Neuronal stem cell (in vitro differentiated cells): ENCODE measurements around the gene SOX8.
A peak's percentile ranks its signal among the peaks of the same experiment; 100 is the strongest.

Experiments used
- DNase-seq: peaks from one replicate; pipeline ENCODE4 v3.0.0-alpha.2; 2013; ENCODE audit warnings: low spot score
- H2AFZ ChIP-seq: one replicate; pipeline ENCODE4 v1.6.1; 2013; ENCODE audit warnings: mild to moderate bottlenecking, low read length, inconsistent platforms
- H2AK5ac ChIP-seq: 2 replicates; pipeline ENCODE4 v1.6.1; 2013; ENCODE audit warnings: low read depth, mild to moderate bottlenecking, inconsistent platforms, low read length, moderate library complexity, mixed read lengths
- H2BK120ac ChIP-seq: 2 replicates; pipeline ENCODE4 v1.6.1; 2013; ENCODE audit warnings: low read depth, mild to moderate bottlenecking, inconsistent platforms, low read length, moderate library complexity, mixed read lengths
- H2BK12ac ChIP-seq: one replicate; pipeline ENCODE4 v1.6.1; 2013; ENCODE audit warnings: low read length, inconsistent platforms
- H2BK15ac ChIP-seq: 2 replicates; pipeline ENCODE4 v1.6.1; 2013; ENCODE audit warnings: mild to moderate bottlenecking, low read length, inconsistent platforms, mixed read lengths
- H2BK5ac ChIP-seq: one replicate; pipeline ENCODE4 v1.6.1; 2013; ENCODE audit warnings: inconsistent platforms, mild to moderate bottlenecking, low read length, moderate library complexity
- H3K14ac ChIP-seq: one replicate; pipeline ENCODE4 v1.6.1; 2013; ENCODE audit warnings: low read length, inconsistent platforms
- H3K18ac ChIP-seq: 2 replicates; pipeline ENCODE4 v1.6.1; 2013; ENCODE audit warnings: low read length, inconsistent platforms
- H3K23ac ChIP-seq: 2 replicates; pipeline ENCODE4 v1.6.1; 2013; ENCODE audit warnings: low read depth, mild to moderate bottlenecking, mixed read lengths, low read length, inconsistent platforms; ENCODE audit not compliant: poor library complexity
- H3K27ac ChIP-seq: replicated peaks from 3 replicates; pipeline ENCODE4 v1.5.1; 2013; ENCODE audit warnings: low read length, inconsistent platforms
- H3K27me3 ChIP-seq, 3 experiments: 2 replicates each; pipeline ENCODE4 v1.6.1; 2013; ENCODE audit warnings: low read length in 3 of 3, mild to moderate bottlenecking in 2 of 3, inconsistent platforms in 1 of 3, low read depth in 1 of 3, mixed read lengths in 1 of 3, moderate library complexity in 1 of 3; ENCODE audit not compliant: control insufficient read depth in 3 of 3, insufficient read depth in 3 of 3
- H3K36me3 ChIP-seq, 2 donors: replicated peaks in 1 of 2; 2 replicates each; pipeline ENCODE4 v1.6.1; 2013; ENCODE audit warnings: low read length in 2 of 2; ENCODE audit not compliant: control insufficient read depth in 2 of 2, insufficient read depth in 2 of 2
- H3K4ac ChIP-seq: 2 replicates; pipeline ENCODE4 v1.6.1; 2013; ENCODE audit warnings: inconsistent platforms, mild to moderate bottlenecking, low read length, moderate library complexity
- H3K4me1 ChIP-seq, 2 donors: 1 replicate in 1 of 2; 2 replicates in 1 of 2; pipeline ENCODE4 v1.6.1; 2013; ENCODE audit warnings: low read length in 2 of 2, low read depth in 1 of 2; ENCODE audit not compliant: control insufficient read depth in 2 of 2, insufficient read depth in 1 of 2
- H3K4me2 ChIP-seq: one replicate; pipeline ENCODE4 v1.6.1; 2013; ENCODE audit warnings: mild to moderate bottlenecking, low read length, inconsistent platforms; ENCODE audit not compliant: insufficient read depth, poor library complexity, severe bottlenecking
- H3K4me3 ChIP-seq, 2 donors: 2 replicates each; pipeline ENCODE4 v1.5.1; 2013; ENCODE audit warnings: low read length in 2 of 2, mild to moderate bottlenecking in 2 of 2, inconsistent platforms in 1 of 2, moderate library complexity in 1 of 2
- H3K79me1 ChIP-seq: one replicate; pipeline ENCODE4 v1.6.1; 2013; ENCODE audit warnings: low read depth, mild to moderate bottlenecking, inconsistent platforms, low read length, moderate library complexity
- H3K9ac ChIP-seq: one replicate; pipeline ENCODE4 v1.6.1; 2013; ENCODE audit warnings: mild to moderate bottlenecking, low read depth, low read length, inconsistent platforms; ENCODE audit not compliant: poor library complexity
- H3K9me3 ChIP-seq, 2 donors: replicated peaks in 1 of 2; 2 replicates each; pipeline versions ENCODE3 to v1.6.1; 2013; ENCODE audit warnings: low read length in 2 of 2, mild to moderate bottlenecking in 2 of 2, inconsistent platforms in 1 of 2, low read depth in 1 of 2, mixed read lengths in 1 of 2, moderate library complexity in 1 of 2; ENCODE audit not compliant: control insufficient read depth in 2 of 2, insufficient read depth in 1 of 2
- H4K8ac ChIP-seq: one replicate; pipeline ENCODE4 v1.6.1; 2013; ENCODE audit warnings: low read depth, mild to moderate bottlenecking, inconsistent platforms, low read length, moderate library complexity
- H4K91ac ChIP-seq: one replicate; pipeline ENCODE4 v1.6.1; 2013; ENCODE audit warnings: low read length, low read depth, mild to moderate bottlenecking, inconsistent platforms; ENCODE audit not compliant: poor library complexity
- whole genome bisulfite sequencing, 2 donors: extraction: QIAGEN DNeasy Blood & Tissue Kit; methylation state at CpG; one replicate each; pipeline ENCODE4 v1.1.7; 2013; ENCODE audit warnings: missing lambda C conversion rate in 2 of 2, mixed read lengths in 1 of 2; ENCODE audit not compliant: insufficient read length in 2 of 2, insufficient replicate concordance in 1 of 2; ENCODE audit errors: extremely low coverage in 2 of 2; 5-methylcytosine and 5-hydroxymethylcytosine counted together

SOX8 gene

GRCh38 chr16:1020091-1020399 lies 38.5 kb downstream of the SOX8 start:
- Histone ChIP-seq H2BK5ac (peak overlapping the region; percentile 85), H3K18ac (peak overlapping the region; percentile 97), H4K8ac (no peak overlapping the region), H3K4ac (peak overlapping the region; percentile 53), H2BK120ac (peak overlapping the region; percentile 94), H3K4me1 (peaks cover 12 to 32% of the 10 kb centered on the region in 2 donors), H3K27ac (peak overlapping the region; percentile 85), H3K79me1 (no peaks in the 10 kb centered on the region), H2BK15ac (peak overlapping the region; percentile 65), H3K14ac (no peak overlapping the region), H3K4me2 (no peak overlapping the region), H4K91ac (no peak overlapping the region), H3K9ac (no peak overlapping the region), H2BK12ac (peak overlapping the region; percentile 97), H3K36me3 (no peaks in the 10 kb centered on the region), H2AFZ (peak overlapping the region; percentile 29), H2AK5ac (peak overlapping the region; percentile 97), H3K23ac (peak overlapping the region; percentile 25), H3K27me3 (peaks cover 0 to 34% (median 0%) of the 10 kb centered on the region in 3 experiments), H3K9me3 (peaks cover 0 to 3% of the 10 kb centered on the region in 2 donors), H3K4me3 (no peak overlapping the region)
- DNase-seq = no peak
- no CpG with 5 or more reads among the region's 11 CpGs for WGBS, 2 donors

- Histone ChIP-seq H2BK12ac (peak overlapping the region; percentile 97), H3K27ac (no peak overlapping the region), H3K4ac (no peak overlapping the region), H3K79me1 (peaks cover 3% of the 10 kb centered on the region), H3K9ac (peak overlapping the region; percentile 44), H3K9me3 (peaks cover 0 to 3% of the 10 kb centered on the region in 2 donors), H4K91ac (no peak overlapping the region), H2BK120ac (peak overlapping the region; percentile 94), H4K8ac (no peak overlapping the region), H2AFZ (no peak overlapping the region), H3K4me3 (no peak overlapping the region), H2AK5ac (peak overlapping the region; percentile 97), H3K36me3 (no peaks in the 10 kb centered on the region), H3K27me3 (peaks cover 0 to 34% (median 0%) of the 10 kb centered on the region in 3 experiments), H3K4me1 (peaks cover 12 to 31% of the 10 kb centered on the region in 2 donors), H3K4me2 (no peak overlapping the region), H3K23ac (peak overlapping the region; percentile 80), H3K18ac (peak overlapping the region; percentile 97), H2BK15ac (peak overlapping the region; percentile 65), H3K14ac (no peak overlapping the region), H2BK5ac (peak overlapping the region; percentile 69)
- WGBS, 2 donors = no CpG with 5 or more reads among the region's 11 CpGs
- no peak for DNase-seq
These were observed 39.0 kb downstream of the SOX8 start for GRCh38 chr16:1020591-1020990.

GRCh38 chr16:1021553-1022160 lies 40.1 kb downstream of the SOX8 start:
- no peak overlapping the region for H4K91ac ChIP-seq
- H2AK5ac ChIP-seq = peak overlapping the region; percentile 97
- peaks cover 3% of the 10 kb centered on the region for H3K79me1 ChIP-seq
- peak overlapping the region; percentile 69 for H2BK5ac ChIP-seq
- WGBS, 2 donors = no CpG with 5 or more reads among the region's 27 CpGs
- no peak overlapping the region for H2AFZ ChIP-seq
- H2BK120ac ChIP-seq = peak overlapping the region; percentile 82
- H2BK15ac ChIP-seq = peak overlapping the region; percentile 65
- no peak for DNase-seq
- peak overlapping the region; percentile 5 for H3K4ac ChIP-seq
- no peaks in the 10 kb centered on the region for H3K9me3 ChIP-seq
- H3K4me3 ChIP-seq = no peak overlapping the region
- no peak overlapping the region for H3K9ac ChIP-seq
- H3K36me3 ChIP-seq = no peaks in the 10 kb centered on the region
- peak overlapping the region; percentile 75 for H3K14ac ChIP-seq
- H3K18ac ChIP-seq = peak overlapping the region; percentile 91
- H3K27me3 ChIP-seq = peaks cover 0 to 34% (median 0%) of the 10 kb centered on the region in 3 experiments
- H2BK12ac ChIP-seq = peak overlapping the region; percentile 59
- peak overlapping the region; percentile 69 for H3K23ac ChIP-seq
- H4K8ac ChIP-seq = no peak overlapping the region
- H3K4me2 ChIP-seq = no peak overlapping the region
- no peak overlapping the region for H3K27ac ChIP-seq
- peaks cover 19 to 36% of the 10 kb centered on the region in 2 donors for H3K4me1 ChIP-seq

GRCh38 chr16:1022466-1022865 lies 40.9 kb downstream of the SOX8 start:
- Histone ChIP-seq H3K4me2 (no peak overlapping the region), H4K8ac (no peak overlapping the region), H3K9ac (peak overlapping the region; percentile 10), H3K9me3 (no peaks in the 10 kb centered on the region), H3K4me3 (no peak overlapping the region), H3K23ac (no peak overlapping the region), H2BK120ac (peak overlapping the region; percentile 5), H3K27ac (no peak overlapping the region), H2BK12ac (peak overlapping the region; percentile 80), H3K36me3 (no peaks in the 10 kb centered on the region), H2AK5ac (peak overlapping the region; percentile 97), H3K4ac (no peak overlapping the region), H2AFZ (no peak overlapping the region), H3K14ac (peak overlapping the region; percentile 82), H2BK15ac (peak overlapping the region; percentile 65), H4K91ac (peak overlapping the region; percentile 22), H3K4me1 (peaks cover 21 to 37% of the 10 kb centered on the region in 2 donors), H2BK5ac (no peak overlapping the region), H3K18ac (peak overlapping the region; percentile 89), H3K79me1 (peaks cover 3% of the 10 kb centered on the region), H3K27me3 (peaks cover 0 to 36% (median 0%) of the 10 kb centered on the region in 3 experiments)
- no CpG with 5 or more reads among the region's 24 CpGs for WGBS, 2 donors
- no peak for DNase-seq
